Measurements from ENCODE around the gene ODAD2.
"Not testable (repeated sequence)": the region's sequence is repeated elsewhere in the genome, so short reads cannot be mapped to it uniquely, and the experiment has no call there.

DNA sequence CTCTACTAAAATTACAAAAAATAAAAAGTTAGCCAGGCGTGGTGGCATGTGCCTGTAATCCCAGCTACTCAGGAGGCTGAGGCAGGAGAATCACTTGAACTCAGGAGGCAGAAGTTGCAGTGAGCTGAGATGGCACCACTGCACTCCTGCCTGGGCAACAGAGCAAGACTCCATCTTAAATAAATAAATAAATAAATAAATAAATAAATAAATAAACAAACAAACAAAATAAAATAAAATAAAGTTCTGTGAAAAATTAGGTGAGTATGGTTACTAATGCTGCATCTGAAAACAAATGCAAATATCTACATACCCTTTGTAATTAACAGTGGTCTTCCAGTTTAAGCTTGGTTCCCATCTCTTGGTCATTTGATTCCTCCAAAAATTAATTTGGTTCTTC lies 28.1 kb downstream of the ODAD2 start:
- TF ChIP-seq, protein P1, sequence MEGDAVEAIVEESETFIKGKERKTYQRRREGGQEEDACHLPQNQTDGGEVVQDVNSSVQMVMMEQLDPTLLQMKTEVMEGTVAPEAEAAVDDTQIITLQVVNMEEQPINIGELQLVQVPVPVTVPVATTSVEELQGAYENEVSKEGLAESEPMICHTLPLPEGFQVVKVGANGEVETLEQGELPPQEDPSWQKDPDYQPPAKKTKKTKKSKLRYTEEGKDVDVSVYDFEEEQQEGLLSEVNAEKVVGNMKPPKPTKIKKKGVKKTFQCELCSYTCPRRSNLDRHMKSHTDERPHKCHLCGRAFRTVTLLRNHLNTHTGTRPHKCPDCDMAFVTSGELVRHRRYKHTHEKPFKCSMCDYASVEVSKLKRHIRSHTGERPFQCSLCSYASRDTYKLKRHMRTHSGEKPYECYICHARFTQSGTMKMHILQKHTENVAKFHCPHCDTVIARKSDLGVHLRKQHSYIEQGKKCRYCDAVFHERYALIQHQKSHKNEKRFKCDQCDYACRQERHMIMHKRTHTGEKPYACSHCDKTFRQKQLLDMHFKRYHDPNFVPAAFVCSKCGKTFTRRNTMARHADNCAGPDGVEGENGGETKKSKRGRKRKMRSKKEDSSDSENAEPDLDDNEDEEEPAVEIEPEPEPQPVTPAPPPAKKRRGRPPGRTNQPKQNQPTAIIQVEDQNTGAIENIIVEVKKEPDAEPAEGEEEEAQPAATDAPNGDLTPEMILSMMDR (IDR thresholded peaks at IDR 0.05; ENCODE audit: borderline replicate concordance, extremely low read depth, low read length, poor library complexity, severe bottlenecking), result not testable (repeated sequence)
- not testable (repeated sequence) for TF ChIP-seq EZH2 (IDR thresholded peaks at IDR 0.05; ENCODE audit: borderline replicate concordance, low read depth, low read length, severe bottlenecking)

Data from DND-41 (cell line).